ENCODE data around the gene CLCN6.

GRCh38 chr1:11879311-11880180 lies 73.6 kb downstream of the CLCN6 start:
- TF ChIP-seq ZNF639 (tag by site-specific recombination; IDR thresholded peaks at IDR 0.05) (no peak), ZBTB26 (tag by site-specific recombination; optimal IDR thresholded peaks at IDR 0.05) (no peak), ZNF292 (tag by site-specific recombination; IDR thresholded peaks at IDR 0.05; ENCODE audit: borderline replicate concordance, low read depth) (no peak), TCF7L2 (IDR thresholded peaks at IDR 0.05; ENCODE audit: borderline replicate concordance, low read depth, low read length) (no peak), ZNF121 (tag by site-specific recombination; IDR thresholded peaks at IDR 0.05) (no peak), ZNF747 (tag by site-specific recombination; IDR thresholded peaks at IDR 0.05) (no peak), ZNF155 (tag by site-specific recombination; IDR thresholded peaks at IDR 0.05) (no peak), REST (tag by site-specific recombination; IDR thresholded peaks at IDR 0.05) (no peak), ZNF114 (tag by site-specific recombination; IDR thresholded peaks at IDR 0.05) (no peak), CTCF (tag by site-specific recombination; IDR thresholded peaks at IDR 0.05) (no peak)

Data from HEK293 (cell line).